T-helper 2 cell treated with Interferon-gamma antibody and Interleukin-4, amounts not matched to agents 5 μg/mL and 100 μg/mL, for 36 hours (primary cell): ENCODE data around the gene VMP1.
A peak's percentile ranks its signal among the peaks of the same experiment; 100 is the strongest.

Experiments
- DNase-seq: peaks from one replicate; pipeline ENCODE4 v3.0.0; 2021; ENCODE audit warnings: low spot score
- H3K27ac Mint-ChIP-seq: one replicate; pipeline ENCODE4 v1.8.0; 2021; ENCODE audit warnings: mild to moderate bottlenecking, mixed read lengths
- H3K27me3 Mint-ChIP-seq: one replicate; pipeline ENCODE4 v1.8.0; 2021; ENCODE audit warnings: low read depth, mixed read lengths
- H3K36me3 Mint-ChIP-seq: one replicate; pipeline ENCODE4 v1.8.0; 2021; ENCODE audit warnings: low read depth, mixed read lengths
- H3K4me1 Mint-ChIP-seq: one replicate; pipeline ENCODE4 v1.8.0; 2021; ENCODE audit warnings: low read depth, mixed read lengths
- H3K4me3 Mint-ChIP-seq: one replicate; pipeline ENCODE4 v1.8.0; 2022; ENCODE audit warnings: mild to moderate bottlenecking, moderate library complexity, mixed read lengths
- H3K9me3 Mint-ChIP-seq: one replicate; pipeline ENCODE4 v1.8.0; 2021; ENCODE audit warnings: mixed read lengths

VMP1 gene

GRCh38 chr17:59723607-59724006 is 16.2 kb downstream of the VMP1 start:
- Mint-ChIP-seq H3K36me3 (peaks cover 1% of the 10 kb centered on the region), H3K27me3 (no peaks in the 10 kb centered on the region), H3K27ac (no peak overlapping the region), H3K4me3 (no peak overlapping the region), H3K9me3 (no peaks in the 10 kb centered on the region), H3K4me1 (peaks cover 7% of the 10 kb centered on the region)
- no peak for DNase-seq

- no peaks in the 10 kb centered on the region for H3K9me3 Mint-ChIP-seq
- no peaks in the 10 kb centered on the region for H3K36me3 Mint-ChIP-seq
- no peak overlapping the region for H3K27ac Mint-ChIP-seq
- no peak overlapping the region for H3K4me3 Mint-ChIP-seq
- H3K4me1 Mint-ChIP-seq = peaks cover 9% of the 10 kb centered on the region
- no peaks in the 10 kb centered on the region for H3K27me3 Mint-ChIP-seq
- no peak for DNase-seq
Measured at GRCh38 chr17:59725691-59726090, 18.2 kb downstream of the VMP1 start.

GRCh38 chr17:59727817-59728533 is 20.5 kb downstream of the VMP1 start:
- H3K27me3 Mint-ChIP-seq = no peaks in the 10 kb centered on the region

GRCh38 chr17:59730268-59730834 is 22.9 kb downstream of the VMP1 start:
- no peak overlapping the region for H3K4me3 Mint-ChIP-seq
- peaks cover 8% of the 10 kb centered on the region for H3K36me3 Mint-ChIP-seq
- H3K4me1 Mint-ChIP-seq = peaks cover 9% of the 10 kb centered on the region
- no peak overlapping the region for H3K27ac Mint-ChIP-seq
- H3K9me3 Mint-ChIP-seq = no peaks in the 10 kb centered on the region
- H3K27me3 Mint-ChIP-seq = no peaks in the 10 kb centered on the region
- DNase-seq = no peak

More at GRCh38 chr17:59727817-59728533, 20.5 kb downstream of the VMP1 start:
- Mint-ChIP-seq H3K9me3 (no peaks in the 10 kb centered on the region), H3K36me3 (no peaks in the 10 kb centered on the region), H3K4me3 (no peak overlapping the region), H3K4me1 (peaks cover 9% of the 10 kb centered on the region), H3K27ac (no peak overlapping the region)
- no peak for DNase-seq

- no peak overlapping the region for H3K4me3 Mint-ChIP-seq
- peaks cover 11% of the 10 kb centered on the region for H3K36me3 Mint-ChIP-seq
- H3K27ac Mint-ChIP-seq = no peak overlapping the region
- DNase-seq = no peak
- no peaks in the 10 kb centered on the region for H3K27me3 Mint-ChIP-seq
- no peaks in the 10 kb centered on the region for H3K9me3 Mint-ChIP-seq
- H3K4me1 Mint-ChIP-seq = peaks cover 8% of the 10 kb centered on the region
Measured at GRCh38 chr17:59733697-59734096, 26.2 kb downstream of the VMP1 start.

GRCh38 chr17:59734226-59734625 is 26.8 kb downstream of the VMP1 start:
- Mint-ChIP-seq H3K36me3 (peaks cover 11% of the 10 kb centered on the region), H3K4me1 (peaks cover 7% of the 10 kb centered on the region), H3K27me3 (no peaks in the 10 kb centered on the region), H3K4me3 (no peak overlapping the region), H3K27ac (no peak overlapping the region), H3K9me3 (no peaks in the 10 kb centered on the region)
- DNase-seq = no peak

- Mint-ChIP-seq H3K36me3 (peaks cover 12% of the 10 kb centered on the region), H3K4me3 (no peak overlapping the region), H3K4me1 (no peaks in the 10 kb centered on the region), H3K27ac (no peak overlapping the region), H3K9me3 (no peaks in the 10 kb centered on the region), H3K27me3 (no peaks in the 10 kb centered on the region)
- DNase-seq = no peak
Measured at GRCh38 chr17:59737324-59737723, 29.9 kb downstream of the VMP1 start.

GRCh38 chr17:59743842-59744241 is 36.4 kb downstream of the VMP1 start:
- no peak overlapping the region for H3K27ac Mint-ChIP-seq
- H3K9me3 Mint-ChIP-seq = peaks cover 9% of the 10 kb centered on the region
- no peak for DNase-seq
- no peak overlapping the region for H3K4me3 Mint-ChIP-seq
- no peaks in the 10 kb centered on the region for H3K27me3 Mint-ChIP-seq
- peaks cover 7% of the 10 kb centered on the region for H3K4me1 Mint-ChIP-seq
- peaks cover 18% of the 10 kb centered on the region for H3K36me3 Mint-ChIP-seq

- no peak for DNase-seq
- Mint-ChIP-seq H3K27me3 (no peaks in the 10 kb centered on the region), H3K36me3 (peaks cover 18% of the 10 kb centered on the region), H3K4me3 (no peak overlapping the region), H3K9me3 (peaks cover 9% of the 10 kb centered on the region), H3K27ac (no peak overlapping the region), H3K4me1 (peaks cover 9% of the 10 kb centered on the region)
Measured at GRCh38 chr17:59745040-59745439, 37.6 kb downstream of the VMP1 start.

GRCh38 chr17:59746849-59747445 is 39.5 kb downstream of the VMP1 start:
- Mint-ChIP-seq H3K9me3 (peaks cover 9% of the 10 kb centered on the region), H3K36me3 (peaks cover 17% of the 10 kb centered on the region), H3K4me3 (no peak overlapping the region), H3K4me1 (peaks cover 15% of the 10 kb centered on the region), H3K27me3 (no peaks in the 10 kb centered on the region), H3K27ac (no peak overlapping the region)
- DNase-seq = no peak

- no peaks in the 10 kb centered on the region for H3K27me3 Mint-ChIP-seq
- H3K4me3 Mint-ChIP-seq = no peak overlapping the region
- H3K9me3 Mint-ChIP-seq = peaks cover 3% of the 10 kb centered on the region
- H3K27ac Mint-ChIP-seq = no peak overlapping the region
- no peak for DNase-seq
- H3K36me3 Mint-ChIP-seq = peaks cover 11% of the 10 kb centered on the region
- H3K4me1 Mint-ChIP-seq = peaks cover 27% of the 10 kb centered on the region
Measured at GRCh38 chr17:59748591-59748990, 41.1 kb downstream of the VMP1 start.

GRCh38 chr17:59751955-59752413 is 44.5 kb downstream of the VMP1 start:
- DNase-seq = no peak
- peaks cover 49% of the 10 kb centered on the region for H3K4me1 Mint-ChIP-seq
- H3K36me3 Mint-ChIP-seq = peaks cover 16% of the 10 kb centered on the region
- no peaks in the 10 kb centered on the region for H3K9me3 Mint-ChIP-seq
- peak overlapping the region; percentile 88 for H3K27ac Mint-ChIP-seq
- H3K27me3 Mint-ChIP-seq = no peaks in the 10 kb centered on the region
- H3K4me3 Mint-ChIP-seq = peak overlapping the region; percentile 63

GRCh38 chr17:59752446-59752845 is 45.0 kb downstream of the VMP1 start:
- H3K27ac Mint-ChIP-seq = peak overlapping the region; percentile 88
- H3K4me3 Mint-ChIP-seq = peak overlapping the region; percentile 63
- H3K9me3 Mint-ChIP-seq = no peaks in the 10 kb centered on the region
- H3K4me1 Mint-ChIP-seq = peaks cover 46% of the 10 kb centered on the region
- DNase-seq = no peak
- H3K27me3 Mint-ChIP-seq = no peaks in the 10 kb centered on the region
- peaks cover 16% of the 10 kb centered on the region for H3K36me3 Mint-ChIP-seq

- Mint-ChIP-seq H3K27ac (no peak overlapping the region), H3K27me3 (no peaks in the 10 kb centered on the region), H3K4me1 (peaks cover 51% of the 10 kb centered on the region), H3K4me3 (peak overlapping the region; percentile 52), H3K9me3 (no peaks in the 10 kb centered on the region), H3K36me3 (peaks cover 19% of the 10 kb centered on the region)
- DNase-seq = no peak
Measured at GRCh38 chr17:59752922-59753321, 45.5 kb downstream of the VMP1 start.
